ENCODE measurements around the gene SAPCD2.
"Not testable (repeated sequence)": the region's sequence is repeated elsewhere in the genome, so short reads cannot be mapped to it uniquely, and the experiment has no call there.

The SAPCD2 gene

GRCh38 chr9:137070201-137070905 is at the start of gene SAPCD2:
Gene SAPCD2 (minus strand): TSS chr9:137070557. CDS start chr9:137070460, 97 bp downstream.
- DNase-seq (ENCODE audit: insufficient read length, low spot score) (no peak), FAIRE-seq (no peak)
- TF ChIP-seq, protein P1, sequence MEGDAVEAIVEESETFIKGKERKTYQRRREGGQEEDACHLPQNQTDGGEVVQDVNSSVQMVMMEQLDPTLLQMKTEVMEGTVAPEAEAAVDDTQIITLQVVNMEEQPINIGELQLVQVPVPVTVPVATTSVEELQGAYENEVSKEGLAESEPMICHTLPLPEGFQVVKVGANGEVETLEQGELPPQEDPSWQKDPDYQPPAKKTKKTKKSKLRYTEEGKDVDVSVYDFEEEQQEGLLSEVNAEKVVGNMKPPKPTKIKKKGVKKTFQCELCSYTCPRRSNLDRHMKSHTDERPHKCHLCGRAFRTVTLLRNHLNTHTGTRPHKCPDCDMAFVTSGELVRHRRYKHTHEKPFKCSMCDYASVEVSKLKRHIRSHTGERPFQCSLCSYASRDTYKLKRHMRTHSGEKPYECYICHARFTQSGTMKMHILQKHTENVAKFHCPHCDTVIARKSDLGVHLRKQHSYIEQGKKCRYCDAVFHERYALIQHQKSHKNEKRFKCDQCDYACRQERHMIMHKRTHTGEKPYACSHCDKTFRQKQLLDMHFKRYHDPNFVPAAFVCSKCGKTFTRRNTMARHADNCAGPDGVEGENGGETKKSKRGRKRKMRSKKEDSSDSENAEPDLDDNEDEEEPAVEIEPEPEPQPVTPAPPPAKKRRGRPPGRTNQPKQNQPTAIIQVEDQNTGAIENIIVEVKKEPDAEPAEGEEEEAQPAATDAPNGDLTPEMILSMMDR (IDR thresholded peaks at IDR 0.05; ENCODE audit: insufficient read depth, missing control alignments): no peak

GRCh38 chr9:137118092-137118603 is 47.8 kb upstream of the SAPCD2 start:
- not testable (repeated sequence) for FAIRE-seq; DNase-seq (ENCODE audit: insufficient read length, low spot score)

GRCh38 chr9:137117269-137117731 is 46.9 kb upstream of the SAPCD2 start:
- no peak for FAIRE-seq
- TF ChIP-seq, protein P1 (IDR thresholded peaks at IDR 0.05; ENCODE audit: insufficient read depth, missing control alignments): no peak
- no peak for DNase-seq (ENCODE audit: insufficient read length, low spot score)

DNA sequence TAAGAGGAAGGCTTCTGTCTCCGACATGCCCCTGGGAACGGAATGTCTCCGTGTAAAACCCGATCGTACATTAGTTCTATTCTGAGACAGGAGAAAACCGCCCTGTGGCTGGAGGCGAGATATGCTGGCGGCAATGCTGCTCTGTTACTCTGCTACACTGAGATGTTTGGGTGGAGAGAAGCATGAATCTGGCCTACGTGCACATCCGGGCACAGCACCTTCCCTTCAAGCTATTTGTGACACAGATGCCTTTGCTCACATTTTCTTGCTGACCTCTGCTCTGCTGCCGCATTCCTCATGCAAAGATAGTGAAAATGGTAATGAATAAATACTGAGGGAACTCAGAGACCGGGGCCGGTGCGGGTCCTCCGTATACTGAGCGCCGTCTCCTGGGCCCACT is 46.4 kb upstream of the SAPCD2 start:
- no peak for DNase-seq (ENCODE audit: insufficient read length, low spot score)
- FAIRE-seq: no peak
- TF ChIP-seq, protein P1 (IDR thresholded peaks at IDR 0.05; ENCODE audit: insufficient read depth, missing control alignments): no peak

GRCh38 chr9:137116027-137116507 is 45.7 kb upstream of the SAPCD2 start:
- FAIRE-seq (no peak), DNase-seq (ENCODE audit: insufficient read length, low spot score) (no peak)
- TF ChIP-seq, protein P1 (IDR thresholded peaks at IDR 0.05; ENCODE audit: insufficient read depth, missing control alignments): no peak

GRCh38 chr9:137115394-137116026 is 45.2 kb upstream of the SAPCD2 start:
- FAIRE-seq (no peak), DNase-seq (ENCODE audit: insufficient read length, low spot score) (no peak)
- TF ChIP-seq, protein P1 (IDR thresholded peaks at IDR 0.05; ENCODE audit: insufficient read depth, missing control alignments): no peak

GRCh38 chr9:137114613-137115393 is 44.4 kb upstream of the SAPCD2 start, which contains the start of gene DPP7:
Gene DPP7 (minus strand): TSS chr9:137114733. CDS start chr9:137114713, 20 bp downstream.
- FAIRE-seq: no peak
- DNase-seq (ENCODE audit: insufficient read length, low spot score): peak; percentile 97
- TF ChIP-seq, protein P1 (IDR thresholded peaks at IDR 0.05; ENCODE audit: insufficient read depth, missing control alignments): no peak

All from D721Med (cell line).